Stomach smooth muscle (tissue), 2 donors: ENCODE results near the gene SPDYE2B.
"Not testable (repeated sequence)": the region's sequence is repeated elsewhere in the genome, so short reads cannot be mapped to it uniquely, and the experiment has no call there.

Experiments
- H3K27ac ChIP-seq: one replicate; pipeline ENCODE4 v1.7.0; 2013; ENCODE audit warnings: mild to moderate bottlenecking, low read length, inconsistent platforms
- H3K27me3 ChIP-seq, 2 donors: one replicate each; pipeline ENCODE4 v1.7.0; 2013; ENCODE audit warnings: low read length in 2 of 2; ENCODE audit not compliant: insufficient read depth in 2 of 2, control insufficient read depth in 1 of 2
- H3K36me3 ChIP-seq, 2 donors: one replicate each; pipeline ENCODE4 v1.7.0; 2013; ENCODE audit warnings: low read length in 2 of 2; ENCODE audit not compliant: control insufficient read depth in 2 of 2, insufficient read depth in 2 of 2
- H3K4me1 ChIP-seq: one replicate; pipeline ENCODE4 v1.7.0; 2013; ENCODE audit warnings: low read length; ENCODE audit not compliant: control insufficient read depth, insufficient read depth
- H3K4me3 ChIP-seq, 2 donors: one replicate each; pipeline ENCODE4 v1.7.0; 2013; ENCODE audit warnings: low read length in 2 of 2
- H3K9ac ChIP-seq, 2 donors: one replicate each; pipeline ENCODE4 v1.7.0; 2013; ENCODE audit warnings: low read length in 2 of 2, mild to moderate bottlenecking in 1 of 2
- H3K9me3 ChIP-seq, 2 donors: one replicate each; pipeline ENCODE4 v1.7.0; 2013; ENCODE audit warnings: low read length in 2 of 2; ENCODE audit not compliant: control insufficient read depth in 2 of 2
- donor health status: healthy.
- donor health status: Pancreatic carcinoma.

SPDYE2B gene

DNA sequence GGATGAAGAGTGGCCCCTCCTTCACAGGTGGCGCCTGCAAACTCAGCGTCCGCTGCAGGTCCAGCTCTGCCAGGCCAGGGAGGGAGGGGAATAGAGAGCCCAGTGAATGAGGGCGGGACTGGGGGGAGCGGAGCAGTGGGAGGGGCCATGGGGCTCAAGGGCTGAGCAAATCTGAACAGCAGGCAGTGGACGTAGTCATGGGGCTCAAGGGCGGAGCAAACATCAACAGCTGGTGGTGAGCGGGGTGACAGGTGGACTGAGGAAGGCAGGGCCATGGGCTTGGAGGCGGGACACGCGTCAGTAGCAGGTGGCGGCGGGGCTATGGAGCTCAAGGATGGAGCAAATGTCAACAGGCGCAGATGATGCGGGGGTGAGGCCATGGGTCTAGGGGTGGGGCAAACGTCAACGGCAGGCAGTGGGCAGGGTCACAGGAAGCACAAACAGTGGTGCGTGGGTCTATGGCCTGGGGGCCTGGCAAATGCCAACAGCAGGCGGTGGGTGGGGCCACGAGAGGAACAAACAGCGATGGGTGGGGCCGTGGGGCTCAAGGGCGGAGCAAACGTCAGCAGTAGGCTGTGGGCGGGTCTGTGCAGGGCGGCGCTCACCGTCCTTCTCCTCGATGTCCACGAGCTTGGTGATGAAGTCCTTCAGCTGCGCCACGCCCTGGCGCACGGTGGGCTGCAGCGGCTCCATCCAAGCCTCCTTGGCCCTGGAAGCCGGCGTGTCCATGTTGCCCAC, 38.3 kb downstream of the SPDYE2B start:
- H3K27me3 ChIP-seq, H3K9ac ChIP-seq, H3K27ac ChIP-seq, H3K4me3 ChIP-seq, H3K4me1 ChIP-seq, H3K9me3 ChIP-seq, H3K36me3 ChIP-seq: not testable (repeated sequence)

DNA sequence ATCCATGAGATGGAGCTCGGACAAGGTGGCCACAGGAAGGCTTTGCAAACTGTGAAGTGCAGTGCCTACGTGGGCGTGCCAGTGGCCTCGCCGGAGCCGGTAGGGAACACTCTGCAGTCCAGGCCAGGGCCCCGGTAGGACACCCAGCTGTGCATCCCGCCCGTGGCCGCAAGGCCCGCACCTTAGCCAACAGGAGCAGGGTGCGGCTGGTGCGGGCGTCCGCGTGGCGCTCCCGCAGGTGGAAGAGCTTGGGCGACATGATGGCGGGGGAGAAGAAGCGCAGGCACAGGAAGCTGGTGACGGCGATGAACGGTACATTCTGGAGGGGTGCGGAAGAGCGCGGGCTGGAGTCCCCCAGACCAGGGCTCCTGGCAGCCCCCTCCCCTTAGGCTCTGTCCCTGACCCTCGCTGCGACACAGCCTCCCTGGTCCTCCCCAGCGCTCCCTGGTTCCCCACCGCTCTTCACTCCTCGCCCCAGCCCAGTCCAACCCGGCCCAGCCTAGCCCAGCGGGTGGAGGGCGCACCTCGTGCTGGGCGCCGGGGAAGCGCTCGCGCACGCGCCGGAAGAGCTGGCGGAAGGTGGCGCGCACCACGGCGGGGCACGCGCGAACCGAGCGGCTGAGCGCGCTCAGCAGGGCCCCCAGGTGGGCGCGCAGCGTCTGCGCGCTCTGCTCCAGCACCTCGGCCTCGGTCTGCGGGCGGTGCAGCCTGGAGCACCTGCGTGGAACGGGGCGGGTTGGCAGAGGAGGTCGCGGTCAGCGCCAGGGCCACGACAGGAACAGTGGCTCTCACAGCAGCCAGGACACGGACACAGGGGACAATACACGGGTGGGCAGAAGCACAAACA, 39.5 kb downstream of the SPDYE2B start:
- not testable (repeated sequence) for H3K4me3 ChIP-seq, H3K36me3 ChIP-seq

DNA sequence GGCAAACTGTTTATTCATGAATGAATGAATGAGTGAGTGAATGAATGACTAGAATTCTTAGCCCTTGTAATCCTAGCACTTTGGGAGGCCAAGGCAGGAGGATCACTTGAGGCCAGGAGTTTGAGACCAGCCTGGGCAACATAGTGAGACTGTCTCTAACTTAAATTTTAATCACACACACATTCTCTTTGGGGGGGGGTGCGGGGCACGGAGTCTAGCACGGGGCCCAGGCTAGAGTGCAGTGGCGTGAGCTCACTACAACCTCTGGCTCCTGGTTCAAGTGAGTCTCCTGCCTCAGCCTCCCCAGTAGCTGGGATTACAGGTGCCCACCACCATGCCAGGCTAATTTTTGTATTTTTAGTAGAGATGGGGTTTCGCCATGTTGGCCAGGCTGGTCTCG, 40.5 kb downstream of the SPDYE2B start:
- not testable (repeated sequence) for H3K9ac ChIP-seq, H3K9me3 ChIP-seq, H3K27me3 ChIP-seq, H3K4me1 ChIP-seq, H3K36me3 ChIP-seq, H3K4me3 ChIP-seq, H3K27ac ChIP-seq

More for the DNA sequence above, 39.5 kb downstream of the SPDYE2B start:
- H3K9me3 ChIP-seq, H3K4me1 ChIP-seq, H3K27me3 ChIP-seq, H3K27ac ChIP-seq, H3K9ac ChIP-seq: not testable (repeated sequence)

DNA sequence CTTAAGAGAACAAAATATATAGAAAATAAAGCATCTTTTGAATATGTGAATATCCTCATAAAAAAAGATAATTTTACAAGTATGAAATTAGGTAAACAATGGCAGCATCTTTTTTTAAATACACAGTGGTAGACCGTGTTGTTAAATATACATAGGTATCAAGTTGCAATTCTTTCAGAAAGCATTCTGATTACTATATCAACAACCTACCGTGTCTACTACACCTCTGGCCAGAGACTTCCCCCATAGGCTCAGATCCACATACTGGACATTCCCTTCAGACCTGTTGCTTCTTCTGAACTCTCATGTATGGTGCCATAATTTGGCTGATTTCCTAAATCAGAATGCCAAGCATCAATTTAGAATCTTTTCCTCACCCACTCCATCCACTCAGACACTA, 43.9 kb downstream of the SPDYE2B start:
- H3K9ac ChIP-seq = not testable (repeated sequence)

DNA sequence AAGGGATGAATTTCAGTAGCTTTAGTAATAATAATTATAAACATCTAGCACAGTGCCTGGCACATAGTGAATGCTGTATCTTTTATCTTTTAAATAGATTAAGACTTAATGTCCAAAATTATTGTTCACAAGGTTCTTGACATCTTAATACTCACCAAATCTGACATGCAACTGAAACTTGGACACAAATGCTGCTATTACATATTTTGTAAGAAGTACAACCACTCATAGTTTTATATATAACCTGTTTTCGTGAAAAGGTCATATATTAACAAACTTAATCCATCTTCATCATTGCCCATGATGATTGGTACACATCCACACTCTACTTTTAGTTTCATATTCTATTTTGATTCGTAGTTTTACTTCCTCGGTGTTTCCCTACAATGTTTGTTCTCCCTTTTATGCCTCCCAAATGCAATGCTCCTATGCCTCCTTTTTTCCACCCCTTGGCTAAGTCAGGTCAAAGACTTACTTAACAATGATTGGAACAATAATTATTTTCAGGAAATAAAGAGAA, 45.0 kb downstream of the SPDYE2B start:
- H3K9ac ChIP-seq, H3K4me1 ChIP-seq, H3K27ac ChIP-seq, H3K4me3 ChIP-seq, H3K9me3 ChIP-seq, H3K27me3 ChIP-seq, H3K36me3 ChIP-seq: not testable (repeated sequence)

More for the DNA sequence above, 43.9 kb downstream of the SPDYE2B start:
- not testable (repeated sequence) for H3K27me3 ChIP-seq, H3K27ac ChIP-seq, H3K4me1 ChIP-seq, H3K36me3 ChIP-seq, H3K4me3 ChIP-seq, H3K9me3 ChIP-seq

DNA sequence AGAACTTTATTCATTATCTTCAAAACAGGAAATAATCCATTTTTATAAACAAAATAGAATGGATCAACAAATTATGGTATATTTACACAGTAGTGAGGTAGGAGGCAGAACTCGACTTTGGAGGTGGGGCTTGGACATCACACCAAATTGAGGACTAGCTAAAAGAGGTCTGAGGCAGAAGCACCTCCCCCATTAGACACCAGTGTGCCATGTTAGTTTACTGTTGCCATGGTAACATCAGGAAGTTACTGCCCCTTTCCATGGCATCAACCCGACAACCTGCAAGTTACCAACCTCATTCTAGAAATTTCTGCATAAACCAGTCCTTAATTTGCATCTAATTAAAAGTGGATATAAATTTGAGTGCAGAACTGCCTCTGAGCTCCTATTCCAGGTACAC, 45.9 kb downstream of the SPDYE2B start:
- not testable (repeated sequence) for H3K9me3 ChIP-seq, H3K27ac ChIP-seq, H3K36me3 ChIP-seq, H3K4me3 ChIP-seq, H3K9ac ChIP-seq, H3K27me3 ChIP-seq, H3K4me1 ChIP-seq

DNA sequence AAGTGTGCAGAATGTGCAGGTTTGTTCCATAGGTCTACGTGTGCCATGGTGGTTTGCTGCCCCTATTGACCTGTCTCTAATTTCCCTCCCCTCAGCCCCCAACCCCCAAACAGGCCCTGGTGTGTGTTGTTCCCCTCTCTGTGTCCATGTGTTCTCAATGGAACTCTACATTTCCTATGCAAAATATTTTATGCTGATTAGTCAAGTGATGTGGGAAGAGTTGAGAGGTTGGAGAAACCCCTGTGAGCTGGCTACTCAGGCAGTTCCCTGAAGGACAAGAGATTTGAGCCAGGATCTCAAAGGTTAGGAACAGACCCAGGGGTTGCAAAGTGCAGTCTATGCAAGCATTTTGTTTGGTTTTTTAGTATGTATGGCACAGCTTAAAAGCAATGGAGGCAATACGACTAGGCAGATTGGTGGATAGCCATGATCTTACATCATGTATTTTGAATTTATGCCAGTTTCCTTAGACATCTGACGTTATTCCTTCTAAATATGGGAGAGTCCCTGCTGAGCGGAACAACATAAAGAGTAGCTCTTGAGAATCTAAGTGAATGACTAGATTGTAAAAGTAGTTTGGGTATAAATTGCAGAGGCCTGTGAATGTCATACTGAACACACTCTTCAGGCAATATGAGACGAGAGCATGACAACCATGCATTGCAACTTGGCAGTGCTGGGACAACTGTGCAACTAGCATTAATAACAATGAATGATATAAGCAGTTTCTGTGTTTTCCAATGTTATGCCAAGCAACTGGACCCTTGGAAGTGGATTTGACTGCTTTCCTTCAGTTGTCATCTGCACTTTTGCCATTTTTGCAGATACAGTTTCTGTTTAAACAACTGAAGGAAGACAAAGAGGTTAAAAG, 47.8 kb downstream of the SPDYE2B start:
- not testable (repeated sequence) for H3K27ac ChIP-seq, H3K9ac ChIP-seq, H3K27me3 ChIP-seq, H3K9me3 ChIP-seq, H3K36me3 ChIP-seq, H3K4me3 ChIP-seq, H3K4me1 ChIP-seq

DNA sequence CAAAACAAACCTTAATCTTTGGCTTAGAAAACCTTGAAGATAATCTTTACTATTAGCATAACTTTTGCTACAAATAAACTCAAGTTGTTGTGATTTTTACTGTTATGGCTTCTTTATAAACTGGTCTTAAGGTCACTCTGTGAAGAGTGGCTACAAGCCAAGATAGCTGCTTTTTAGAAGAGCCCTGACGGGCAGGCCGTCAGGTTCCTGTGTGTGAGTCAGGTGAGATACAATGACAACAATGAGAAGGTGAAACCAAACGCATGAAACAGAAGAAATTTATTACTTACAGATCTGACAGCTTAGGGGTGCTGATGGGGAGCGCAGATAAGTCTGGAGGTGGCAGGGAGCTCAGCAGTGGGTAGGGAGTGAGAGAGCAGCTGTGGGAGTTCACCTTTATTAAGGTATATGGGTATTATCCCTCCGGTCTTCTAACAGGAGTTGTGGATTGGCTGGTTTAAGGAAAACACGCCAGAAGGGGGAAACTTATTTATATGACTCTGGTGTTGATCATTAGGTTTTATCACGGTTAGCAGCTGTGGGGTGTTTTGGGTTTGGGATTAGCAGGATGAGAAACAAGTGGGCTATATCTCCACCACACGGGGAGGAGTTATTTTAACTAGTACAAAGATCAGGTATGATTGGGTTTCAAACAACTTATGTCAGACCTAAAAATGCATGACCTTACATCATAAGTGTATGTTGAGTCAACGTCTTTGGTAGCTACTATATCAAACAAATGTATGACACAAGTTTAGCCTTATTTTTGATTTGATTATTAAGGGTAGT, 49.0 kb downstream of the SPDYE2B start:
- H3K27ac ChIP-seq, H3K9me3 ChIP-seq, H3K36me3 ChIP-seq, H3K9ac ChIP-seq, H3K4me1 ChIP-seq, H3K27me3 ChIP-seq, H3K4me3 ChIP-seq: not testable (repeated sequence)
